ENCODE data around the gene OPCML.

Gene OPCML

GRCh38 chr11:132840660-132841059, 691.6 kb downstream of the OPCML start:
- H3K4me3 ChIP-seq (ENCODE audit: low read depth, low read length), result no peak overlapping the region
- TF ChIP-seq CTCF (IDR thresholded peaks at IDR 0.05; ENCODE audit: borderline replicate concordance, insufficient read depth, low read depth, low read length), result no peak

GRCh38 chr11:132840191-132840590, 692.1 kb downstream of the OPCML start:
- no peak for TF ChIP-seq CTCF (IDR thresholded peaks at IDR 0.05; ENCODE audit: borderline replicate concordance, insufficient read depth, low read depth, low read length)
- no peak overlapping the region for H3K4me3 ChIP-seq (ENCODE audit: low read depth, low read length)

GRCh38 chr11:132839236-132839945, 692.9 kb downstream of the OPCML start:
- H3K4me3 ChIP-seq (ENCODE audit: low read depth, low read length), result no peak overlapping the region
- TF ChIP-seq CTCF (IDR thresholded peaks at IDR 0.05; ENCODE audit: borderline replicate concordance, insufficient read depth, low read depth, low read length), result no peak

- TF ChIP-seq CTCF (IDR thresholded peaks at IDR 0.05; ENCODE audit: borderline replicate concordance, insufficient read depth, low read depth, low read length), result no peak
- no peak overlapping the region for H3K4me3 ChIP-seq (ENCODE audit: low read depth, low read length)
Measured at GRCh38 chr11:132838627-132839026, 693.7 kb downstream of the OPCML start.

- no peak overlapping the region for H3K4me3 ChIP-seq (ENCODE audit: low read depth, low read length)
- TF ChIP-seq CTCF (IDR thresholded peaks at IDR 0.05; ENCODE audit: borderline replicate concordance, insufficient read depth, low read depth, low read length), result no peak
Measured at GRCh38 chr11:132831272-132831671, 701.0 kb downstream of the OPCML start.

- no peak for TF ChIP-seq CTCF (IDR thresholded peaks at IDR 0.05; ENCODE audit: borderline replicate concordance, insufficient read depth, low read depth, low read length)
- H3K4me3 ChIP-seq (ENCODE audit: low read depth, low read length), result no peak overlapping the region
Measured at GRCh38 chr11:132824642-132825041, 707.7 kb downstream of the OPCML start.

- no peak for TF ChIP-seq CTCF (IDR thresholded peaks at IDR 0.05; ENCODE audit: borderline replicate concordance, insufficient read depth, low read depth, low read length)
- H3K4me3 ChIP-seq (ENCODE audit: low read depth, low read length), result no peak overlapping the region
Measured at GRCh38 chr11:132822276-132822675, 710.0 kb downstream of the OPCML start.
